Brain microvascular endothelial cell (primary cell): ENCODE data around the gene A2ML1.

Experiments used
- DNase-seq: peaks from one replicate; pipeline ENCODE4 v3.0.0-alpha.2; 2020
- H3K27ac ChIP-seq: fragments of 250-450 bp; sonication (Bioruptor Pico); 2 replicates; pipeline ENCODE4 v1.5.1; 2020; ENCODE audit warnings: mild to moderate bottlenecking, moderate library complexity
- H3K27me3 ChIP-seq: fragments of 250-450 bp; sonication (Bioruptor Pico); replicated peaks from 2 replicates; pipeline ENCODE4 v1.5.1; 2020; ENCODE audit warnings: mild to moderate bottlenecking
- H3K36me3 ChIP-seq: fragments of 250-450 bp; sonication (Bioruptor Pico); replicated peaks from 2 replicates; pipeline ENCODE4 v1.5.1; 2020; ENCODE audit warnings: mild to moderate bottlenecking
- H3K4me3 ChIP-seq: 2 replicates; pipeline ENCODE4 v1.5.1; 2011; ENCODE audit warnings: low read depth, mild to moderate bottlenecking, control low read depth, low read length, moderate library complexity
- CTCF ChIP-seq: IDR thresholded peaks from 2 replicates; pipeline ENCODE4 v1.5.1; 2011; ENCODE audit warnings: low read depth, mild to moderate bottlenecking, moderate library complexity, low read length, control low read depth, inconsistent platforms; ENCODE audit errors: missing control alignments
- in situ Hi-C: cut with HindIII; loops from 2 replicates; pipeline ENCODE4 v1.10.0; 2017; ENCODE audit warnings: low sequenced_read_pairs, low pct_ligation_motif_present

A2ML1 gene

GRCh38 chr12:8922544-8922943, 100.1 kb downstream of the A2ML1 start:
- no peaks in the 10 kb centered on the region for H3K36me3 ChIP-seq
- DNase-seq: no peak
- H3K27ac ChIP-seq: no peak overlapping the region
- no peak overlapping the region for H3K4me3 ChIP-seq
- TF ChIP-seq CTCF: no peak
- in situ Hi-C loops: no loop called here
- H3K27me3 ChIP-seq: no peaks in the 10 kb centered on the region
